Ramos (cell line): Measurements from ENCODE around the gene CCT6A.
"Not testable (repeated sequence)": the region's sequence is repeated elsewhere in the genome, so short reads cannot be mapped to it uniquely, and the experiment has no call there.

Experiments
- in situ Hi-C: fragments of 300-500 bp; cut with MboI; formaldehyde crosslinking; loops from one replicate; pipeline ENCODE4 v1.14.3; 2022; ENCODE audit warnings: low sequenced_read_pairs; ENCODE audit not compliant: unreplicated experiment

Gene CCT6A

DNA sequence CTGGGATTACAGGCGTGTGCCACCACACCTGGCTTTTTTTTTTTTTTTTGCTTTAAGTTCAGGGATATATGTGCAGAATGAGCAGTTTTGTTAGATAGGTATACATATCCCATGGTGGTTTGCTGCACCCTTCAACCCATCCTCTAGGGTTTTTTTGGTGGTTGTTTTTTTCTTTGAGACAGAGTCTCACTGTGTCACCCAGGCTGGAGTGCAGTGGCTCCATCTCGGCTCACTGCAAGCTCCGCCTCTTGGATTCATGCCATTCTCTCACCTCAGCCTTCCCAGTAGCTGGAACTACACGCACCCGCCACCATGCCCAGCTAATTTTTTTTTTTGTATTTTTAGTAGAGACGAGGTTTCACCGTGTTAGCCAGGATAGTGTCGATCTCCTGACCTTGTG is 2.8 kb upstream of the CCT6A start:
- in situ Hi-C loops, result not testable (repeated sequence)

DNA sequence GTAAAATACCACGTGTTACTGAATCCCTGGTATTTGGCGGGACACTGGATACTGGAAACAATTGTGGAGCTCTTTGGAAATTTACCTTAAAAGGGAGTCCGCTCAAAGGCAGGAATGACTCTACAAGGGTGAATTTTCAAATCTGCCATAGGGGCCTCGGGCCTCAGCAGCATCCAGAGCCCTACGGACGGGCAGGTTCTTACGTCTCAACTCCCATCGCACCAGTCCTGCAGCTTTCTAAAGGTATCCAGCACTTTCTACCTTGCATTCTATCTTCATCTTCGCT is 569 bp upstream of the CCT6A start:
- in situ Hi-C loops, result no loop called here

DNA sequence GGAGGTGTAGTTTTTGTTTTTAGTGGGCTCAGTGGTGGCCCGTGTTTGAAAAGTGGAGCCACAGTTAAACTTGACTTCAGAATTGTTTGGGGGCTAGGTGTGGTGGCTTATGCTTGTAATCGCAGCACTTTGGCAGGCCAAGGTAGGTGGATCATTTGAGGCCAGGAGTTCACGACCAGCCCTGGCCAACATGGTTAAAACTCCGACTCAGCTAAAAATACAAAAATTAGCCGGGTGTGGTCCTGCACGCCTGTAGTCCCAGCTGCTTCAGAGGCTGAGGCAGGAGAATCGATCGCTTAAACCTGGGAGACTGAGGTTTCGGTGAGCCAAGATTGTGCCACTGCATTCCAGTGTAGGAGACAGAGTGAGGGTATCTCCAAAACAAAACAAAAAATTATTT is 1.8 kb downstream of the CCT6A start:
- in situ Hi-C loops, result no loop called here

DNA sequence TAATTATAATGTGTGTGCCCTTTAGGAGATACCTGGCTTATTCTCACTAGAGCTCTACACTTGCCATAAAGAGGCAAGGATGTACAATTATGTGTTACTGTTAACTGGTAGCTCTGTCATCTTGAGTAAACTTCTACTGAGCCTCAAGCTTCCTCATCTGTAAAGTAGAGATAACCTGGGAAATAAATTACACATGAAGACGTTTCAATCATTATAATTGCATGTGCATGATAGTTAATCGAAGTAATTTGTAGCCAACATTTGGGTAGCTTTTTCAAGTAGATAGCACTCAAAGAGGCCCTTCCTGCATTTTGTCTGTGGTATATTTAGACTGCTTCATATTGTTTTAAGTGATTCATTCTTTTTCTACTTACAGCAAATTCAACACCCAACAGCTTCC is 2.4 kb downstream of the CCT6A start:
- in situ Hi-C loops, result no loop called here

DNA sequence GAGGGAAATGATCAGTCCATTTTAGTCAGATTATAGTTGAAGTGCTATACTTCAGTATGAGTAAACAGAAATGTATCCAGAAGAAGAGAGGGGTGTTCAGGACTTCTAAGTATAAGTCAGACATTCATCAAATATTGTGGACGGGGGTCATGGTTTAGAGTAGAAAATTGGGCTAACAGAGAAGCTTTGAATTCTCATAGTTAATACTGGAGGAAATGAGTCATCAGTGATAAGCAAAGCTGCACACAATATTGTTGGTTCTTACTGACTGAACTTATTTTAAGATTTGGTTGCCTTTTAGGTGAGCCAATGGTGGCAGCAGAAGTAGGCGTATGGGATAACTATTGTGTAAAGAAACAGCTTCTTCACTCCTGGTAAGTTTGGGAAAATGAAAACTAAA is 10.8 kb downstream of the CCT6A start:
- in situ Hi-C loops, result no loop called here

DNA sequence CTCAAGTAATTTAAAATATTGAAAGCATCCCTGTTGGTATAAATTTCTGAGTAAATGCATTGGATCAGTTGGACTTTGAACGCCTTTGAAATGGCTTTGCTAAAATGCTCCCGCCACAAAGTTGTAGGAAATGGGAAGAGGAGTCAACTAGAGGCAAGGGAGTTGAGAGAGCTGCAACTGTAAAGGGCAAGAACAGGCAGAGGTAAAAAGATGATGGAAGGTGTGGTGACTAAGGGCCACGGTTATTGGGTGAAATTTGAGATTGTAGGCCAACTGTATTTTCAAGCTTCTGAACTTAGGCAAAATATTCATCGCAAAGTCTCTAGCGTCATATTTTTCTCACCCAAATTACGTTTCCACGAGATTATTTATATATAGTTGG is 11.9 kb downstream of the CCT6A start:
- in situ Hi-C loops, result no loop called here

DNA sequence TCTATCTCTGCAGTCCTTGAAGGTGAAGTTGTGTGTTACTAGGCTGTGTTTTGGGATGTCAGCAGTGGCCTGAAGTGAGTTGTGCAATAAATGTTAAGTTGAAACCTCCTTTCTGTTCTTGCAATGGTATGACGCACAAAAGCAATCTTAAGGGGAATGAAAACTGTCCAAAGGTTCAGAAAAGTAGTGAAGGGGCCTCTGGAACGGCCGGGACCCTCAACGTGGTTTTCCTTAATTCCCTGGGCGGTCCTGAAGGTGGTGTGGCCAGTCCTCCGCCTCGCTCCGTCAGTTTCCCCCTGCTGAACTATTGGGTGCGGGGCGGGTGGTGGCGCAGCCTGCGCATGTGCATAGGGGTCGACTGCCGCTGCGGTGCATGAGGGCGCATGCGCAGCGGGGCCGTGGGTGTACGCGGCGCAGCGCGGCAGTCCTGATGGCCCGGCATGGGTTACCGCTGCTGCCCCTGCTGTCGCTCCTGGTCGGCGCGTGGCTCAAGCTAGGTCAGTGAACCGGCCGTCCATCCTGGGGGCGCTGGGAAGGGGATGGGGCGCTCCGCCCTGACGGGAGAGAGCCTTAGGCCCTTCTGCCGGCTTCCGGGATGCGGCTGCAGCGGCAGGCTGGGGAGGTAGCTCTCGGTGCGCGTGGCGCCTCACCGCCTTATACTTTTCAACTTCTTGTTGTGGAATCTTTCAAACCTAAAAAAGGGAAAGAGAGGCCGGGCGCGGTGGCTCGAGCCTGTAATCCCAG is 12.5 kb downstream of the CCT6A start, which contains the start of gene SUMF2:
SUMF2 (plus strand) TSS at position 405 of the 744 bp plus-strand sequence; CDS start at position 431, 26 bp downstream.
- in situ Hi-C loops, result no loop called here

DNA sequence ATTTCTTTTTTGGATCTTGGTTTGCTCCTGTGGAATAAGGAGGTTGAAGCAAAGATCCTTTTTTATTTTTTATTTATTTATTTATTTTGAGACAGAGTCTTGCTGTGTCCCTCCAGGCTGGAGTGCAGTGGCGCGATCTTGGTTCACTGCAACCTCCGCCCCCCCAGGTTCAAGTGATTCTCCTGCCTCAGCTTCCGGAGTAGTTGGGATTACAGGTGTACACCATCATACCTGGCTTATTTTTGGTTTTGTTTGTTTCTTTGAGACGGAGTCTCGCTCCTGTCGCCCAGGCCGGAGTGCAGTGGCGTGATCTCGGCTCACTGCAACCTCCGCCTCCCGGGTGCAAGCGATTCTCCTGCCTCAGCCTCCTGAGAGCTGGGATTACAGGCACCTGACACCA is 14.8 kb downstream of the CCT6A start:
- in situ Hi-C loops, result not testable (repeated sequence)

DNA sequence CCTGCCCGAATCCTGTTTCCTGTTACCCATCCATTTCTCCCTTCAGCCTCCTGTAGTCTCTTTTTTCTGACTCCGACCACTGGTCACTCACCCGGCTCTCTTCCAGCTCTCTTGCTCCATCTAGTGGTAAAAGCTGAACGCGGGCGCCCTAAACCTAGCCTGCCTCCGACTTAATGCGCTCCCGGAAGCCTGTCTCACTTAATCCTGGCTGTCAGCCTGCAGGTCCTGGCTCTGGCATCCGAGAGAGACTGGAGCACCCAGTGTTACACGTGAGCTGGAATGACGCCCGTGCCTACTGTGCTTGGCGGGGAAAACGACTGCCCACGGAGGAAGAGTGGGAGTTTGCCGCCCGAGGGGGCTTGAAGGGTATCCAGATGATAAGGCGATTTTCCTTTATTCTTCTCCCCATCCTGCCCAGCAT is 22.8 kb downstream of the CCT6A start:
- in situ Hi-C loops, result loop anchor here (5.0 to 10.0 kb wide), 2 partner anchors 67 to 430 kb away; no protein-coding TSS in a partner anchor

DNA sequence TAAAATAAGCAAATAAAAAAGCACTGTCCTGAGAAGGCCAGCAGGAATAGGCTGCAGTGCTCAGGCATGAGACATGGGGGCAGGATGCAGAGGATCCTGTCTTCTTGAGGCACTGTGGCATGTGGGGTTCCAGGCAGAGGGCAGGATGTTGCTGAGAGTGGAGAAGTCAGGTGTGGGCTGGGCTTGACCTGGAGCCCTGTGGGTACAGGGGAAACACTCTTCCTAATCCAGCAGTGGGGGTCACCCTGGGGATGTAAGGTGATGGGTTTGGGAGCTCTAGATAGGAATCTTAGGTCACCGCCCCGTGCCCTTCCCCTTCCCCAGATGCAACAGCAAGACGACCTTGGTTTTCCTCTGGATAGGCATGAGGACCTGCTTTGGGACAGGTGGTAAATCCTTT is 26.1 kb downstream of the CCT6A start:
- in situ Hi-C loops, result loop anchor here (10.0 kb wide), 1 partner anchor 433 kb away; no protein-coding TSS in a partner anchor

DNA sequence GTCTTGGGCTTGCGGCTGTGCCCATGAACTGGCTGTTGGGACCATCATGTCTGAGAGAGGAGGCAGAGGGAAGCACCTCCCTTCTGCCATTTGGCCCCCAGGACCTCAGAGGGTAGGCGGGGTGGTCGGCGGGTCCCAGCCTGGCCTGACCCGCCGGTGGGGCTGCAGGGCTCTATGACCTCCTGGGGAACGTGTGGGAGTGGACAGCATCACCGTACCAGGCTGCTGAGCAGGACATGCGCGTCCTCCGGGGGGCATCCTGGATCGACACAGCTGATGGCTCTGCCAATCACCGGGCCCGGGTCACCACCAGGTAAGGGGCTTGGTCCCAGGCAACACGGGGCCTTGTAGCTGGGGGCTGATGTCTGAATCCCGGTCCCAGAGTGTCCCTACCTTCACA is 26.6 kb downstream of the CCT6A start:
- in situ Hi-C loops, result loop anchor here (10.0 kb wide), 1 partner anchor 433 kb away; no protein-coding TSS in a partner anchor

DNA sequence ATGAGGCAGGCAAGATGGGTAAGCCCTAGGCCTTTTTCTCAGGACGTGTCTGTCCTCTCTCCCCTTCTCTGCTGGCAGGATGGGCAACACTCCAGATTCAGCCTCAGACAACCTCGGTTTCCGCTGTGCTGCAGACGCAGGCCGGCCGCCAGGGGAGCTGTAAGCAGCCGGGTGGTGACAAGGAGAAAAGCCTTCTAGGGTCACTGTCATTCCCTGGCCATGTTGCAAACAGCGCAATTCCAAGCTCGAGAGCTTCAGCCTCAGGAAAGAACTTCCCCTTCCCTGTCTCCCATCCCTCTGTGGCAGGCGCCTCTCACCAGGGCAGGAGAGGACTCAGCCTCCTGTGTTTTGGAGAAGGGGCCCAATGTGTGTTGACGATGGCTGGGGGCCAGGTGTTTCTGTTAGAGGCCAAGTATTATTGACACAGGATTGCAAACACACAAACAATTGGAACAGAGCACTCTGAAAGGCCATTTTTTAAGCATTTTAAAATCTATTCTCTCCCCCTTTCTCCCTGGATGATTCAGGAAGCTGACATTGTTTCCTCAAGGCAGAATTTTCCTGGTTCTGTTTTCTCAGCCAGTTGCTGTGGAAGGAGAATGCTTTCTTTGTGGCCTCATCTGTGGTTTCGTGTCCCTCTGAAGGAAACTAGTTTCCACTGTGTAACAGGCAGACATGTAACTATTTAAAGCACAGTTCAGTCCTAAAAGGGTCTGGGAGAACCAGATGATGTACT is 28.1 kb downstream of the CCT6A start:
- in situ Hi-C loops, result loop anchor here (10.0 kb wide), 1 partner anchor 435 kb away; no protein-coding TSS in a partner anchor

DNA sequence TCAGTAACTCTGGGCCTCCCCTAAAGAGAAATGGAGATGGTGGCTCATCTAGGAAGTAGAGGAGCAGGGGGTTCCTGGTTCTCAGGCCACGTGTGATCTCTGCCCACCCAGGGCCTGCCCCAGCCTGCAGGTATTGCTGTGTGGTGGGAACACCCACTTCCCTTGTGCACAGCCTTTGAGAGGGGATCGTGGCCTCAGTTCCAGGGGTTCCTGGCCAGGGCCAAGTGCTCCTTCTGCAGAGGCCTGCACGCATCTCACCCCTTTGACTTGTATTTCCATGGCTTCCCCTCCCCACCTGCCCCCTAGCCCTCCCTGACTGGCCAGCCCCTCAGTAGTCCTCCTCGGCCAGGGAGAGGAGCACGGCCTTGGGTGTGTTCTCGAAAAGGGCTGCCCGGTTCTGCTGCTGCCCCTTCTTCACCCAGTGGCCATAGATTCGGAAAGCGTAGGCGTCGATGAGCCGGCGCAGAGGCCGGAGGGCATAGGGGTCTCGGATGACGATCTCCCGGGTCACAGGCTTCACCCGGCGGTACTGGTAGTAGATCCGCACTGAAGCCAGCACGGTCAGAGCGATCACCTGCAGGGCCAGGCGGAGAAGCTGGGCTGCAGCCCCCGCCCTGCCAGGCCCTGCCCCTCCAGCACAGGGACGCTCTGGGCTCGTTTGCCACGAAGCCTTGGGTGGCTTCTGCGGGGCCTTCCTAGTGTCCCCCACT is 29.3 kb downstream of the CCT6A start:
- in situ Hi-C loops, result not testable (repeated sequence)

DNA sequence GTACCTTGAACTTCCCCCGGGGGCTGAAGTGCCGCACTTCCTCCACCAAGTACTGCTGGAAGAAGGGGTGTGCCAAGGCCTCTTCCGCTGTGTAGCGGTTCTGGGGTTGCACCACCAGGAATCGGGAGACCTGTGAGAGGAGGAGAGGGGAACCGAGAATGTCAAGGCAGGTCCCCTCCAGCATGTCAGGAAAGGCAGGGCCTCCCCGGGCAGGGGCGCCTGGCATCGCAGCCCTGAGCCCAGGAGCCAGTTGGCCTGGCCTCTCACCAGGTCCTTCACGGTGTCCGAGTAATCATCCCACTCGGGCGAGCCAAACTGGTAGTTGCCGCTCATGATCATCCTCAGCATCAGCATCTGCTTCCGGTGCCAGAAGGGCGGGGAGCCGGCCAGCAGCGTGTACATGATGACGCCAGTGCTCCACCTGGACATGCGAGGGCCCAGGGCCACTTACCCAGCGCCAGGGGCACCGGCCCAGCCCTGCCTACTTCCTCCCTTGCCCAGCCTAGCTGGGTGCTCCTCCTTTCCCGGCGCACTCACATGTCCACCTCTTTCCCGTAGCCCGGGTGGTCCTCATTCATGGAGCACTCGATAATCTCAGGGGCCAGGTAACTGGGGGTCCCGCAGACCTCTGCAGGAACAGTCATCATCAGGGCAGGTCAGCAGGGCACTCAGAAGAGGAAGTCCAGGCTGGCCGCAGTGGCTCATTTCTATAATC is 30.2 kb downstream of the CCT6A start:
- in situ Hi-C loops, result no loop called here

DNA sequence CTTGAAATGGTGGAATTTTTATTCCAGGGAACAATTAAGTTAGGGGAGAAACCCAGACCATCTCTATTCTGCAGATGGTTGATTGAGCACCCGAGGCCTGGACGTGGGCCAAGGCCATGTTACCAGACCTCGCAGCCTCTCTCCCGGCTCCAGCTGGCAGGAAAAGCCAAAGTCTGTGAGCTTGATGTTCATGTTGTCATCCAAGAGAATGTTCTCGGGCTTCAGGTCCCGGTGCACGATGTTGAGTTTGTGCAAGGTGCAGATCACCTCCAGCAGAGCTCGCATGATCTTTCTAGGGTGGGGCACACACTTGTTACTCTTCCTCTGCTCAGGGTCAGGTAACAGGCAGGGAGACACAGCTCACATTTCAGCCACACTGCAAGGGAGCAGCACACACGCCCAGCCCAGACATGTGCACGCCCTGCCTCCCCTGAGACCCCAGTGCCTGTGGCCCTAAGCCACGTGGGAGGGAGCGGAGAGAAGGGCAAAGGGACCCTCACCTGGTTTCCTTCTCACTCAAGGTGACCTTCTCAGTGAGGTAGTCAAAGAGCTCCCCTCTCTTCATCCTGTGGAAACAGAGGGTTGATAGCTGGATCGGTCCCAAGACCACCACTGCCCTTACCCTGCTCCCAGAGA is 31.7 kb downstream of the CCT6A start:
- in situ Hi-C loops, result no loop called here

DNA sequence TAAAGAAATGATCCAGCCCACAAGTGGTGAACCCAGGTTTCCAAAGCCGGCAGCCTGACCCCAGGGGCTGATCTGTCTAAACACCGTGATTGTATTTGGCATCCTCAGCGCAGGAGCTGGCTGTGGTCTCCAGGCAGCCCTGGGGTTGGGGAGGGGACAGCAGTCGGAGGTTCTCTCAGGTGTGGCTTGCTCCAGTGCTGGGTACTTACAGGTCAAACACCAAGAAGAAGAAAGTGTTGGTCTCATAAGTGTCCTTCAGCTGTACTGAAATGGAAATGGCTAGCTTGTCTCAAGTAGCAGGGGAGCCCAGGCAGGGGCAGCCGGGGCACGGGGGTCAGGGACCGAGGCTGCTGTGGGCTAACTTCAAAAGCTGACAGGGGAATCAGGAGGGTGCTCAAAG is 35.2 kb downstream of the CCT6A start:
- in situ Hi-C loops, result no loop called here

DNA sequence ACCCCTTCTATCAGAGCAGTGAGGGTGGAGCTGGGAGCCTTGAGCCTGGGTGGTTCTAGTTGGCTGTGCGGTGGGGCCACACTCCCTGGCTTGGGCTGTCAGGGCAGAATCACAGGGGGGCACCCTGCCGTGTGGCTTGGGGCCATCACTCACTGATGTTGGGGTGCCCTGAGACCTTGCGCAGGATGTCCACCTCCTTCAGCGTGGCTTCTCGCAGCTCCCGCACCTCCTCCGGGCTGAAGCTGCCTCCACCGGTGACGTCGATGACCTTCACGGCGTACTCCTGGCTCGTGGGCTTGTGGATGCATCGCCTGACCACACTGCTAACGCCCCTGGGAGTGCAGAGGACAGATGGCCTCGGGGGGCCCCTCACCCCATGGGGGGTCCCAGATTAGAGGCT is 35.9 kb downstream of the CCT6A start:
- in situ Hi-C loops, result no loop called here

DNA sequence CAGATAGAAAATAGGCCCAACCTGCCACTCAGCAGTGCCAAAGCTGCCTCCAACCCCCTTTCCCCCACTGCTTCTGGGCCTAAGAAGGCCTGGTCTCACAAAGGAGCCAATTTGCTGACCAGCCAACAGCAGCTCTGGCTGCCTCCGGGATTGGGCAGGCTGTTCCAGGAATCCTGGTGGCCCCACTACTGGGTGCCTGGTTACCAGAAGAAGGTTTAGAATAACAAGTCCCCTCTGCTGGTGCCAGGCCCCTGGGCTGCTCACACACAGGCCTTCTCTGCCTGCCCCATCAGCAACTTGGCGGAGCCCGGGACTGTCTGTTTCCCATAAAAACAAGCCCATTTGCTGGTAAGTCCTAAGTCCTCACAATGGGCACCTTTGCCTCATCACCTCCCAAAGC is 40.0 kb downstream of the CCT6A start:
- in situ Hi-C loops, result no loop called here

DNA sequence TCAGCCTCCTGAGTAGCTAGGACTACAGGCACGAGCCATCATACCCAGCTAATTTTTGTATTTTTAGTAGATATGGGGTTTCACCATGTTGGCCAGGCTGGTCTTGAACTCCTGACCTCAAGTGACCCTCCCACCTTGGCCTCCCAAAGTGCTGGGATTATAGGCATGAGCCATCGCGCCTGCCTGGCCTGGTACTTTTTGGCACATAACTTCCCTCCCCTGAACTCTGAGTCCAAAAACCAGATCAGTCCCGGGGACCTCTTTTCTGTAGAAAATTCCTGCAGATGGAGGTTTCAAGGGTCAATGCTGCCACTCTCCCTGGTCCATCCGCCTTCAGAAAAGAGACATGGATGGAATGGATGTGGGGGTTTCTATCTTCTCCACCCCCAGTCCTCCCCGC is 40.8 kb downstream of the CCT6A start:
- in situ Hi-C loops, result not testable (repeated sequence)
